K562 (cell line): ENCODE measurements around the gene UQCC2. TPM values are rescaled to one million over a fixed set of nuclear protein-coding genes. Genes with fewer than 3 reads are reported as not detected.

Experiments
- ARID1B ChIP-seq: fragments of 450-650 bp; IDR thresholded peaks from 2 replicates; pipeline ENCODE4 v1.6.1; 2016; ENCODE audit warnings: antibody characterized with exemption, mild to moderate bottlenecking, inconsistent platforms
- CREM ChIP-seq: IDR thresholded peaks from 2 replicates; pipeline ENCODE4 v1.6.1; 2014; ENCODE audit warnings: antibody characterized with exemption, low read depth
- E2F3 ChIP-seq: fragments of 250-450 bp; sonication (Bioruptor Pico); IDR thresholded peaks from 2 replicates; pipeline ENCODE4 v1.4.0; 2020; ENCODE audit warnings: mild to moderate bottlenecking
- E2F5 ChIP-seq: sonication (generic); formaldehyde crosslinking; IDR thresholded peaks from 2 replicates; pipeline ENCODE4 v1.8.0; 2022; ENCODE audit warnings: mild to moderate bottlenecking, missing genetic modification reagents
- ESRRA ChIP-seq: fragments of 450-650 bp; IDR thresholded peaks from 2 replicates; pipeline ENCODE4 v1.6.1; 2014; ENCODE audit warnings: low read depth, mild to moderate bottlenecking, moderate library complexity, borderline replicate concordance
- GATAD2B ChIP-seq: fragments of 450-650 bp; IDR thresholded peaks from 2 replicates; pipeline ENCODE4 v1.6.1; 2017; ENCODE audit warnings: mild to moderate bottlenecking, borderline replicate concordance
- GTF2E2 ChIP-seq: fragments of 200-800 bp; sonication (Bioruptor generic); IDR thresholded peaks from 2 replicates; pipeline ENCODE4 v1.6.1; 2016; ENCODE audit warnings: missing genetic modification characterization, missing compliant biosample characterization
- JUNB ChIP-seq: fragments of 450-650 bp; formaldehyde crosslinking; conservative IDR thresholded peaks from 2 replicates; pipeline ENCODE4 v1.4.0; 2020; ENCODE audit warnings: mild to moderate bottlenecking
- PTTG1 ChIP-seq: fragments of 450-650 bp; IDR thresholded peaks from 2 replicates; pipeline ENCODE4 v1.6.1; 2016; ENCODE audit warnings: low read depth, mild to moderate bottlenecking, missing genetic modification characterization, missing compliant biosample characterization
- PURB ChIP-seq: sonication (generic); formaldehyde crosslinking; IDR thresholded peaks from 2 replicates; pipeline ENCODE4 v1.9.0; 2021; ENCODE audit warnings: low read depth, mild to moderate bottlenecking, missing genetic modification reagents
- SIN3A ChIP-seq, 2 experiments: fragments of 150-350 bp in 1 of 2; IDR thresholded peaks; 2 replicates each; pipeline ENCODE4 v1.6.1; 2011 to 2016; ENCODE audit warnings: borderline replicate concordance in 2 of 2, low read depth in 2 of 2, low read length in 2 of 2, mild to moderate bottlenecking in 2 of 2, moderate library complexity in 2 of 2; ENCODE audit not compliant: control insufficient read depth in 1 of 2
- SIX5 ChIP-seq, 2 experiments: IDR thresholded peaks; 2 replicates each; pipeline ENCODE4 v1.6.1; 2011; ENCODE audit warnings: low read length in 2 of 2, borderline replicate concordance in 1 of 2, low read depth in 1 of 2, mild to moderate bottlenecking in 1 of 2, moderate library complexity in 1 of 2; ENCODE audit not compliant: insufficient read depth in 1 of 2
- ZBTB33 ChIP-seq: sonication (generic); formaldehyde crosslinking; IDR thresholded peaks from 2 replicates; pipeline ENCODE4 v1.8.1; 2023; ENCODE audit warnings: mild to moderate bottlenecking, missing genetic modification reagents
- ZBTB9 ChIP-seq: fragments of 450-650 bp; formaldehyde crosslinking; IDR thresholded peaks from 2 replicates; pipeline ENCODE4 v1.4.0; 2020; ENCODE audit warnings: mild to moderate bottlenecking, moderate library complexity
- ZNF311 ChIP-seq: fragments of 250-450 bp; sonication (Bioruptor Pico); IDR thresholded peaks from 2 replicates; pipeline ENCODE4 v1.4.0; 2020; ENCODE audit warnings: mild to moderate bottlenecking, moderate library complexity
- ZNF445 ChIP-seq: fragments of 250-450 bp; sonication (Bioruptor Pico); IDR thresholded peaks from 2 replicates; pipeline ENCODE4 v1.4.0; 2020; ENCODE audit warnings: low read depth, mild to moderate bottlenecking, moderate library complexity
- ZNF79 ChIP-seq: fragments of 250-450 bp; sonication (Bioruptor Pico); IDR thresholded peaks from 2 replicates; pipeline ENCODE4 v1.4.0; 2020; ENCODE audit warnings: low read depth, mild to moderate bottlenecking, moderate library complexity
- polyA plus RNA-seq, 8 experiments: library from polyadenylated mRNA; depleted of rRNA in 4 of 8; stranded (reverse) in 5 of 8; unstranded in 3 of 8; fragments of >200 nt; fragmentation: Nextera tagmentation in 2 of 8; fragmentation: Illumina TruSeq in 1 of 8; extraction: Ambion mirVana in 2 of 8; extraction: Trizol in 1 of 8; gene quantifications; 2 replicates each; pipeline versions ENCODE4 v1.2.1 to v1.2.3, GENCODE V29; 2011 to 2014; ENCODE audit warnings: inconsistent platforms in 1 of 8, missing spikeins in 1 of 8
- total RNA-seq, 7 experiments: library from RNA; depleted of rRNA in 6 of 7; stranded (reverse); fragments of >200 nt in 6 of 7; fragmentation: Illumina TruSeq in 2 of 7; extraction: Trizol in 2 of 7; gene quantifications; 2 replicates each; pipeline versions ENCODE4 v1.2.1 to v1.2.3, GENCODE V29; 2011 to 2021; ENCODE audit warnings: low replicate concordance in 1 of 7
- TF ChIP-seq, protein P1 (sequence below): fragments of 450-650 bp; IDR thresholded peaks from 2 replicates; pipeline ENCODE4 v1.6.1; 2016; ENCODE audit warnings: antibody characterized with exemption
- TF ChIP-seq, protein P2 (sequence below): sonication (generic); formaldehyde crosslinking; IDR thresholded peaks from 2 replicates; pipeline ENCODE4 v1.8.1; 2023; ENCODE audit warnings: mild to moderate bottlenecking, missing genetic modification reagents, moderate library complexity

Gene UQCC2
- total and polyA plus RNA-seq, 9 of the 15 experiments (the other 6 are each of a cell fraction or from before 2014, with no cell fraction given): 58.5 to 927 (median 158) TPM

GRCh38 chr6:33711140-33712129 lies at the start of gene UQCC2 (continued):
- TF ChIP-seq, protein P1, sequence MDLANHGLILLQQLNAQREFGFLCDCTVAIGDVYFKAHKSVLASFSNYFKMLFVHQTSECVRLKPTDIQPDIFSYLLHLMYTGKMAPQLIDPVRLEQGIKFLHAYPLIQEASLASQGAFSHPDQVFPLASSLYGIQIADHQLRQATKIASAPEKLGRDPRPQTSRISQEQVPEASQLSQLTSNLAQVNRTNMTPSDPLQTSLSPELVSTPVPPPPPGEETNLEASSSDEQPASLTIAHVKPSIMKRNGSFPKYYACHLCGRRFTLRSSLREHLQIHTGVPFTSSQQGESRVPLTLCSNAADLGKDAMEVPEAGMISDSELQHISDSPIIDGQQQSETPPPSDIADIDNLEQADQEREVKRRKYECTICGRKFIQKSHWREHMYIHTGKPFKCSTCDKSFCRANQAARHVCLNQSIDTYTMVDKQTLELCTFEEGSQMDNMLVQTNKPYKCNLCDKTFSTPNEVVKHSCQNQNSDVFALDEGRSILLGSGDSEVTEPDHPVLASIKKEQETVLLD: peak; percentile 99
- TF ChIP-seq ESRRA (no peak; the same call in 1 of the 2 replicates), JUNB (CRISPR knock-in tag) (no peak), PURB (CRISPR knock-in tag) (no peak), ZNF311 (CRISPR knock-in tag) (no peak), GATAD2B (peak; percentile 75; the same call in 1 of the 2 replicates), ZBTB9 (CRISPR knock-in tag) (0 out of 2 replicates have a peak, but pooled peaks have one; percentile 64), ZBTB33 (CRISPR knock-in tag) (peak; percentile 65; the same call in 1 of the 2 replicates), ARID1B (no peak; the same call in 1 of the 2 replicates), PTTG1 (no peak), SIX5 (IDR thresholded peaks at IDR 0.05; ENCODE audit: borderline replicate concordance in 1 of 2, insufficient read depth in 1 of 2, low read depth in 1 of 2, low read length in 2 of 2) (no peak), GTF2E2 (tag) (peak; percentile 84; the same call in 1 of the 2 replicates), ZNF445 (CRISPR knock-in tag) (no peak), CREM (peak; percentile 35; the same call in 1 of the 2 replicates), ZNF79 (CRISPR knock-in tag) (no peak; the same call in 1 of the 2 replicates), E2F5 (CRISPR knock-in tag) (peak; percentile 65; the same call in 1 of the 2 replicates), SIN3A (IDR thresholded peaks at IDR 0.05; ENCODE audit: borderline replicate concordance in 2 of 2, control insufficient read depth in 1 of 2, low read depth in 2 of 2, low read length in 2 of 2) (peak in 1 of 2 experiments; percentile 4; a peak in 1 of 4 replicates), E2F3 (CRISPR knock-in tag) (peak; percentile 96)
- TF ChIP-seq, protein P2, sequence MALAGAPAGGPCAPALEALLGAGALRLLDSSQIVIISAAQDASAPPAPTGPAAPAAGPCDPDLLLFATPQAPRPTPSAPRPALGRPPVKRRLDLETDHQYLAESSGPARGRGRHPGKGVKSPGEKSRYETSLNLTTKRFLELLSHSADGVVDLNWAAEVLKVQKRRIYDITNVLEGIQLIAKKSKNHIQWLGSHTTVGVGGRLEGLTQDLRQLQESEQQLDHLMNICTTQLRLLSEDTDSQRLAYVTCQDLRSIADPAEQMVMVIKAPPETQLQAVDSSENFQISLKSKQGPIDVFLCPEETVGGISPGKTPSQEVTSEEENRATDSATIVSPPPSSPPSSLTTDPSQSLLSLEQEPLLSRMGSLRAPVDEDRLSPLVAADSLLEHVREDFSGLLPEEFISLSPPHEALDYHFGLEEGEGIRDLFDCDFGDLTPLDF (CRISPR knock-in tag): peak; percentile 99
